NCI-H1092 treated with DMSO at 0.1 percent for 48 hours (cell line): Measurements from ENCODE around the gene HERC4.
"Not testable (repeated sequence)": the region's sequence is repeated elsewhere in the genome, so short reads cannot be mapped to it uniquely, and the experiment has no call there.

ENCODE experiments used
- DNase-seq: peaks from one replicate; lab custom pipeline; 2025; lab: John Stamatoyannopoulos, UW

HERC4 gene

GRCh38 chr10:68087685-68088401 lies 12.8 kb upstream of the HERC4 start:
- no peak for DNase-seq

- no peak for DNase-seq
Observed at GRCh38 chr10:68086910-68087684, 12.0 kb upstream of the HERC4 start.

GRCh38 chr10:68086011-68086410 lies 10.9 kb upstream of the HERC4 start:
- DNase-seq = no peak

- no peak for DNase-seq
Observed at GRCh38 chr10:68084469-68084868, 9.4 kb upstream of the HERC4 start.

- no peak for DNase-seq
Observed at GRCh38 chr10:68083953-68084352, 8.9 kb upstream of the HERC4 start.

- no peak for DNase-seq
Observed at GRCh38 chr10:68082872-68083271, 7.8 kb upstream of the HERC4 start.

GRCh38 chr10:68081916-68082315 lies 6.8 kb upstream of the HERC4 start:
- DNase-seq = no peak

- DNase-seq = no peak
Observed at GRCh38 chr10:68080853-68081431, 5.9 kb upstream of the HERC4 start.

GRCh38 chr10:68079434-68079833 lies 4.4 kb upstream of the HERC4 start:
- no peak for DNase-seq

- DNase-seq = no peak
Observed at GRCh38 chr10:68077026-68077425, 1.9 kb upstream of the HERC4 start.

- DNase-seq = not testable (repeated sequence)
Observed at GRCh38 chr10:68076081-68076480, 998 bp upstream of the HERC4 start.

GRCh38 chr10:68075550-68076004 lies 494 bp upstream of the HERC4 start:
- DNase-seq = no peak

GRCh38 chr10:68074031-68074774 lies 880 bp downstream of the HERC4 start:
- no peak for DNase-seq

GRCh38 chr10:68073631-68074030 lies 1.5 kb downstream of the HERC4 start:
- DNase-seq = no peak

- no peak for DNase-seq
Observed at GRCh38 chr10:68067508-68067907, 7.6 kb downstream of the HERC4 start.

GRCh38 chr10:68067029-68067428 lies 8.1 kb downstream of the HERC4 start:
- no peak for DNase-seq

GRCh38 chr10:68053553-68053952 lies 21.5 kb downstream of the HERC4 start:
- no peak for DNase-seq

- no peak for DNase-seq
Observed at GRCh38 chr10:68052463-68052862, 22.6 kb downstream of the HERC4 start.

- no peak for DNase-seq
Observed at GRCh38 chr10:68049289-68050078, 25.6 kb downstream of the HERC4 start.

- DNase-seq = no peak
Observed at GRCh38 chr10:68047554-68048327, 27.3 kb downstream of the HERC4 start.

- no peak for DNase-seq
Observed at GRCh38 chr10:68047122-68047521, 28.0 kb downstream of the HERC4 start.
